ENCODE results near the gene ARID3A.
"Not testable (repeated sequence)": the region's sequence is repeated elsewhere in the genome, so short reads cannot be mapped to it uniquely, and the experiment has no call there.

ARID3A gene

GRCh38 chr19:878751-879561 lies 46.9 kb upstream of the ARID3A start:
- not testable (repeated sequence) for H3K27me3 ChIP-seq (ENCODE audit: insufficient read depth, poor library complexity, severe bottlenecking); H3K27ac ChIP-seq (replicated peaks); H3K4me3 ChIP-seq (replicated peaks; ENCODE audit: insufficient read depth, low read length); DNase-seq (ENCODE audit: low read depth in 1 of 2, low spot score in 1 of 2)

GRCh38 chr19:879711-880438 lies 46.0 kb upstream of the ARID3A start:
- no peak for DNase-seq (ENCODE audit: low read depth in 1 of 2, low spot score in 1 of 2)
- no peaks in the 10 kb centered on the region for H3K27me3 ChIP-seq (ENCODE audit: insufficient read depth, poor library complexity, severe bottlenecking)
- no peak overlapping the region for H3K27ac ChIP-seq (replicated peaks)
- no peak for TF ChIP-seq SPI1 (IDR thresholded peaks at IDR 0.05; ENCODE audit: borderline replicate concordance, low read depth)
- no peak for TF ChIP-seq GABPA (IDR thresholded peaks at IDR 0.05; ENCODE audit: low read depth)
- no peak for TF ChIP-seq REST (IDR thresholded peaks at IDR 0.05; ENCODE audit: insufficient replicate concordance, low read depth)
- no peak for TF ChIP-seq POLR2AphosphoS5 (IDR thresholded peaks at IDR 0.05; ENCODE audit: low read depth)
- no peak for TF ChIP-seq CTCF (IDR thresholded peaks at IDR 0.05; ENCODE audit: insufficient read depth, low read length)
- H3K4me3 ChIP-seq (replicated peaks; ENCODE audit: insufficient read depth, low read length) = no peak overlapping the region

- no peak overlapping the region for H3K27ac ChIP-seq (replicated peaks)
- DNase-seq (ENCODE audit: low read depth in 1 of 2, low spot score in 1 of 2) = no peak
- H3K4me3 ChIP-seq (replicated peaks; ENCODE audit: insufficient read depth, low read length) = no peak overlapping the region
- no peaks in the 10 kb centered on the region for H3K27me3 ChIP-seq (ENCODE audit: insufficient read depth, poor library complexity, severe bottlenecking)
- no peak for TF ChIP-seq SPI1 (IDR thresholded peaks at IDR 0.05; ENCODE audit: borderline replicate concordance, low read depth)
These were observed 44.3 kb upstream of the ARID3A start for GRCh38 chr19:881385-882071.

GRCh38 chr19:882871-883497 lies 42.9 kb upstream of the ARID3A start:
- no peak overlapping the region for H3K4me3 ChIP-seq (replicated peaks; ENCODE audit: insufficient read depth, low read length)
- no peak overlapping the region for H3K27ac ChIP-seq (replicated peaks)
- H3K27me3 ChIP-seq (ENCODE audit: insufficient read depth, poor library complexity, severe bottlenecking) = no peaks in the 10 kb centered on the region
- no peak for DNase-seq (ENCODE audit: low read depth in 1 of 2, low spot score in 1 of 2)
- TF ChIP-seq GABPA (IDR thresholded peaks at IDR 0.05; ENCODE audit: low read depth) (no peak), POLR2AphosphoS5 (IDR thresholded peaks at IDR 0.05; ENCODE audit: low read depth) (no peak), CTCF (IDR thresholded peaks at IDR 0.05; ENCODE audit: insufficient read depth, low read length) (no peak), SPI1 (IDR thresholded peaks at IDR 0.05; ENCODE audit: borderline replicate concordance, low read depth) (no peak), REST (IDR thresholded peaks at IDR 0.05; ENCODE audit: insufficient replicate concordance, low read depth) (no peak)

Data from HL-60 (cell line).